Neuron (in vitro differentiated cells): ENCODE data around the gene CERKL.

ENCODE experiments used
- H2AFZ ChIP-seq: one replicate; pipeline ENCODE4 v1.6.1; 2013; ENCODE audit warnings: low read depth, mild to moderate bottlenecking, inconsistent platforms, low read length, moderate library complexity
- H3K27me3 ChIP-seq: one replicate; pipeline ENCODE4 v1.6.1; 2013; ENCODE audit warnings: low read length; ENCODE audit not compliant: insufficient read depth
- H3K36me3 ChIP-seq: one replicate; pipeline ENCODE4 v1.6.1; 2013; ENCODE audit warnings: low read length; ENCODE audit not compliant: insufficient read depth
- H3K4me1 ChIP-seq: one replicate; pipeline ENCODE4 v1.6.1; 2013; ENCODE audit warnings: low read length; ENCODE audit not compliant: insufficient read depth
- H3K4me3 ChIP-seq: 2 replicates; pipeline ENCODE4 v1.5.1; 2013; ENCODE audit warnings: mild to moderate bottlenecking, low read length, moderate library complexity
- H3K9me3 ChIP-seq: one replicate; pipeline ENCODE4 v1.6.1; 2013; ENCODE audit warnings: low read length

CERKL gene

GRCh38 chr2:181527058-181527457 lies 129.8 kb downstream of the CERKL start:
- Histone ChIP-seq H3K27me3 (no peaks in the 10 kb centered on the region), H3K4me3 (no peak overlapping the region), H3K36me3 (no peaks in the 10 kb centered on the region), H3K9me3 (no peaks in the 10 kb centered on the region), H3K4me1 (no peaks in the 10 kb centered on the region), H2AFZ (no peak overlapping the region)

GRCh38 chr2:181526014-181526413 lies 130.9 kb downstream of the CERKL start:
- no peak overlapping the region for H3K4me3 ChIP-seq
- H3K9me3 ChIP-seq: no peaks in the 10 kb centered on the region
- H3K4me1 ChIP-seq: no peaks in the 10 kb centered on the region
- H3K27me3 ChIP-seq: no peaks in the 10 kb centered on the region
- H2AFZ ChIP-seq: no peak overlapping the region
- no peaks in the 10 kb centered on the region for H3K36me3 ChIP-seq

- Histone ChIP-seq H3K9me3 (no peaks in the 10 kb centered on the region), H3K4me1 (no peaks in the 10 kb centered on the region), H3K4me3 (no peak overlapping the region), H3K27me3 (no peaks in the 10 kb centered on the region), H2AFZ (no peak overlapping the region), H3K36me3 (no peaks in the 10 kb centered on the region)
Observed at GRCh38 chr2:181523756-181524155, 133.1 kb downstream of the CERKL start.

- Histone ChIP-seq H3K36me3 (no peaks in the 10 kb centered on the region), H3K4me3 (no peak overlapping the region), H3K27me3 (no peaks in the 10 kb centered on the region), H3K4me1 (no peaks in the 10 kb centered on the region), H3K9me3 (no peaks in the 10 kb centered on the region), H2AFZ (no peak overlapping the region)
Observed at GRCh38 chr2:181520253-181520652, 136.7 kb downstream of the CERKL start.

- H3K9me3 ChIP-seq: no peaks in the 10 kb centered on the region
- no peaks in the 10 kb centered on the region for H3K4me1 ChIP-seq
- H3K36me3 ChIP-seq: no peaks in the 10 kb centered on the region
- H3K27me3 ChIP-seq: no peaks in the 10 kb centered on the region
- H3K4me3 ChIP-seq: no peak overlapping the region
- no peak overlapping the region for H2AFZ ChIP-seq
Observed at GRCh38 chr2:181517685-181518301, 139.1 kb downstream of the CERKL start.

GRCh38 chr2:181516992-181517391 lies 139.9 kb downstream of the CERKL start:
- Histone ChIP-seq H3K4me1 (no peaks in the 10 kb centered on the region), H2AFZ (no peak overlapping the region)

GRCh38 chr2:181515719-181516118 lies 141.2 kb downstream of the CERKL start:
- Histone ChIP-seq H3K27me3 (no peaks in the 10 kb centered on the region), H3K4me1 (no peaks in the 10 kb centered on the region), H3K9me3 (no peaks in the 10 kb centered on the region), H3K4me3 (no peak overlapping the region), H2AFZ (no peak overlapping the region), H3K36me3 (no peaks in the 10 kb centered on the region)

More at GRCh38 chr2:181516992-181517391, 139.9 kb downstream of the CERKL start:
- H3K36me3 ChIP-seq: no peaks in the 10 kb centered on the region
- H3K27me3 ChIP-seq: no peaks in the 10 kb centered on the region
- no peak overlapping the region for H3K4me3 ChIP-seq
- no peaks in the 10 kb centered on the region for H3K9me3 ChIP-seq

GRCh38 chr2:181500201-181500600 lies 156.7 kb downstream of the CERKL start:
- Histone ChIP-seq H3K36me3 (no peaks in the 10 kb centered on the region), H3K4me3 (no peak overlapping the region), H3K9me3 (no peaks in the 10 kb centered on the region), H3K27me3 (no peaks in the 10 kb centered on the region), H2AFZ (no peak overlapping the region), H3K4me1 (no peaks in the 10 kb centered on the region)

GRCh38 chr2:181499231-181499630 lies 157.7 kb downstream of the CERKL start:
- no peaks in the 10 kb centered on the region for H3K4me1 ChIP-seq
- H2AFZ ChIP-seq: no peak overlapping the region
- H3K27me3 ChIP-seq: no peaks in the 10 kb centered on the region
- no peaks in the 10 kb centered on the region for H3K9me3 ChIP-seq
- H3K4me3 ChIP-seq: no peak overlapping the region
- no peaks in the 10 kb centered on the region for H3K36me3 ChIP-seq
